GM23338 (cell line): ENCODE measurements around the gene HCRT.

Source experiments
- CREB1 ChIP-seq: fragments of 250-450 bp; sonication (Bioruptor Pico); IDR thresholded peaks from 2 replicates; pipeline ENCODE4 v1.5.0; 2020; ENCODE audit warnings: low read depth, mild to moderate bottlenecking, moderate library complexity
- CTCF ChIP-seq, 2 experiments: fragments of 200-600 bp in 1 of 2; sonication (generic) in 1 of 2; conservative IDR thresholded peaks; 2 replicates each; pipeline versions ENCODE4 v1.5.1 to v1.6.1; 2016 to 2017; ENCODE audit warnings: antibody characterized with exemption in 2 of 2, low read depth in 2 of 2, mild to moderate bottlenecking in 2 of 2, moderate library complexity in 1 of 2

- TF ChIP-seq CTCF (conservative IDR thresholded peaks at IDR 0.05; ENCODE audit: low read depth in 2 of 2) (no peak), CREB1 (no peak)
Observed at GRCh38 chr17:42212382-42212781, 27.1 kb upstream of the HCRT start.
